Muscle of back (tissue), 11 donors: Measurements from ENCODE around the gene CDH16. TPM values are rescaled to one million over a fixed set of nuclear protein-coding genes. Genes with fewer than 3 reads are reported as not detected.
"Not testable (repeated sequence)": the region's sequence is repeated elsewhere in the genome, so short reads cannot be mapped to it uniquely, and the experiment has no call there.

Experiments used
- DNase-seq, 3 donors: peaks; one replicate each; pipeline versions ENCODE4 v3.0.0 to v3.0.0-alpha.2; 2013
- polyA plus RNA-seq, 10 donors: library from polyadenylated mRNA; unstranded; fragments of 120-200 nt; gene quantifications; one replicate each; pipeline ENCODE4 v1.2.1, GENCODE V29; 2013; ENCODE audit not compliant: insufficient read length in 10 of 10

CDH16 gene
- polyA plus RNA-seq, 10 donors = 0.07 to 0.31 (median 0.13) TPM; not detected in 5

DNA sequence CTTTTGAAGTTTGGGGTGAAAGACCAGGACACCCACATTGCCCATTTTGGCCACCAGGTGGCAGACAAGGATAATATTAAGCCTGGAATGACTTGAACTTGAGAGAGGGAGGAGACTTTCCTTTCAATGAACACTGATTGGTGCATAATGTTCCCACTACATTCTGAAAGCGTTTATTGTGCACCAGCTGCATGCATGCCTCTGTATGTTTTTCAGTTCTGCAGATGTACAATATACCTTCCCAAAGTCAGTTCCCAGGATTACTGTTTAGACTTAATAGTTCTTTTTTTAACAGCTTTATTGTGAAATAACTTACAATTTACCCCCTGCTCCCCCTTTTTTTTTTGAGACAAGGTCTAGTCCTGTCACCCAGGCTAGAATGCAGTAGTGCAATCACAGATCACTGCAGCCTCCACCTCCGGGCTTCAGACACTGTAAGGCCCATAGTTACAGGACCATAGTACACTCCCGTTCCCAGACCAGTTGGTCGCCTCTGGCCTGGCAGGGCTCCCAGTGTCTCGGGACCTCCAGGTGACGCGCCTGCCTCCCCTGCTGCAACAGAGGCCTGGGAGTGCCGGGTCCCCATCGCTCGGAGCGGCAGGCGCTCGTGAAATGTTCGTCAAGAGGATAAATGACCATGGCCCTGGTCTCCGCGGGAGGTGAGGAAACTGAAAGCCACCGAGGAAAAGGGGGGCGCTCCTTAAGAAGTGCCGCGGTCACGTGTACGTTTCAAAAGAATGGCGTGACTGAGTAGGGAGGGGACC is 28.8 kb upstream of the CDH16 start:
- DNase-seq = peak; percentile 77 to 89 (median 85)

DNA sequence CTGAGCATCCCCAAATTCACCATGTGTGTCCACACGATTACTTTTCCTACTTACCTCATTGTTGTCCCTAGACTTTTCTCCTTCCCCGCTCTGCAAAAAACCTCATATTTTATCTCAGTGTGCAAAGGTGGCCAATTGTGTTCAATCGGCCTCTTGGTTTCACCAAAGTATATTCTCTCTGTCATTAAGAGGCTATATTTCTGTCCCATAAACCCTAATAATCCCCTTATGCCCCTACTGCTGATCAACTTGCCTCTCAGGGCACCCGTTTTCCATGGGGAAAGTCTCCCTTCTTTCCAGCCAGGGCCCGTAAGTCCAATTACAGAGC is 28.3 kb upstream of the CDH16 start:
- DNase-seq = no peak

DNA sequence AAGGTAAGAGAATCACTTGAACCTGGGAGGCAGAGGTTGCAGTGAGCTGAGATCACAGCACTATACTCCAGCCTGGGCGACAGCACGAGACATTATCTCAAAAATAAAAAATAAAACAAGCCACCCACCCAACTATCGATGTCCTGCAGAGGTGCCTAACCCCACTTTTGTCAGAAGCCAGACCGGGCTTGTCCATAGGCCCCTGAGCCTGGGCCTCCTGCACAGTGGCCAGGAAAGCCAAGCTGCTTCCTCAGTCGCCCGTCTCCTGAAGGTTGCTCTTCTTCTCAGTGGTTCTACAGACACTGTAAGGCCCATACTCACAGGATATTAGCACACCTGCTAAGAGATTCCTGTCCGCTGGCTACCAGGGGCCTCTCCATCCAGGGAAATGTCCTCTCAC is 27.9 kb upstream of the CDH16 start:
- no peak for DNase-seq

DNA sequence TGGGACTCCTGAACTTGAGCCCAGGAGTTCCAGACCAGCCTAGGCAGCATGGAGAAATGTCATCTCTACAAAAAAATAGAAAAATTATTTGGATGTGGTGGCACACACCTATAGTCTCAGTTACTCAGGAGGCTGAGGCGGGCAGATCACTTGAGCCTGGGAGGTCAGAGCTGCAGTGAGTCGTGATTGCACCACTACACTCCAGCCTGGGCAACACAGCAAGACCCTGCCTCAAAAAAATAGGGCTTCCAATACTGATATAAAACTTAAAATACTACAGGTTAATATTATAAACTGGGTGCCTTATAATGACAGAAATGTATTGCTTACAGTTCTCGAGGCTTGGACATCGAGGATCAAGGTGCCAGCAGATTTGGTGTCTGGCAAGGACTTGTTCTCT is 27.3 kb upstream of the CDH16 start:
- DNase-seq = no peak

DNA sequence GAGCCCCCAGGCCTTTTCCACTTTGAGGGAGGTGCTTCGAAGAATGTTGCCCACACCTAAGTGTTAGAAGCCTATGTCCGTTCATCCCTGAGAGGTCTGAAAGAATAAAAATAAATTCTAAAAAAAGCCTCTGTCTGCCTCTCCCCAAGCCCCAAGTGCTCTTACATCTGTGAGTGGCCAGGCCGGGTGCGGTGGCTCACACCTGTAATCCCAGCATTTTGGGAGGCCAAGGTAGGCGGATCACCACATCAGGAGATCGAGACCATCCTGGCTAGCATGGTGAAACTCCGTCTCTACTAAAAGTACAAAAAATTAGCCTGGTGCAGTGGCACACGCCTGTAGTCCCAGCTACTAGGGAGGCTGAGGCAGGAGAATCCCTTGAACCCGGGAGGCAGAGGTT is 26.3 kb upstream of the CDH16 start:
- DNase-seq = not testable (repeated sequence)

DNA sequence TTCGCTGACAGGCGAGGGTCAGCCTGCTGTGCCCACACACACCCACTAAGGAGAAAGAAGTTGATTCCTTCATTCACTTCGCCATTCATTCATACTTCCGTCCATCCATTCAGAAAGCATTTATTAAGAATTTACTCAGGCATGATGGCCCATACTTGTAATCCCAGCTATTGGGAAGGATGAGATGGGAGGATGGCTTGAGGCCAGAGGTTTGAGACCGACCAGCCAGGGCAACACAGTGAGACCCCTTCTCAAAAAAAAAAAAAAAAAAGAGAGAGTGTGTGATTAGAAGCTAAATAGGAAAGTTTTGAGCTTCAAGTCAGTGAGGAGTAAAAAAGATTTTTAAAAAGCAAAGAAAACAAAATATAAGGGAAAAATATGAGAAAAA is 25.4 kb upstream of the CDH16 start:
- DNase-seq = no peak

DNA sequence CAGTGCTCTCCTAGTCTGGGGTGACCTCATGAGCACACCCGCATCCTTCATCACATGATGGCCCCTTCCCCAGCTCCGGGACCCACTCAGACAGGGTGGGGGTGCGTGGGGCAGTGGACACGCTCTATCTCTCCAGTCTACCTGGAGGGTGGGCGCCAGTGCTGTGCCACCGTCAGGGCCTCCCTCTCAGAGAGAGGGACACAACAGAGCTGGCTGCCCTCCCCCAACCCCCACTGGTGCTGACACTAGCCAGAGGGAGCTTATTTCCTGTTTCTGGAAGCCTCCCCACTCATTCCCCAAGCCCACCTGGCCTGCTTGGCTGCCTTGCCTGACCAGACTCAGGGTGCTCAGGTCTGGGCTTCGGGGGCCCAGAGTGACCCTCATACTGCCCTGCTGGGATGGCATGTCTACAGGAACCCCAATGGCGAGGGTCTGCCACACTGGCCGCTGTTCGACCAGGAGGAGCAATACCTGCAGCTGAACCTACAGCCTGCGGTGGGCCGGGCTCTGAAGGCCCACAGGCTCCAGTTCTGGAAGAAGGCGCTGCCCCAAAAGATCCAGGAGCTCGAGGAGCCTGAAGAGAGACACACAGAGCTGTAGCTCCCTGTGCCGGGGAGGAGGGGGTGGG is 24.9 kb upstream of the CDH16 start:
- no peak for DNase-seq

DNA sequence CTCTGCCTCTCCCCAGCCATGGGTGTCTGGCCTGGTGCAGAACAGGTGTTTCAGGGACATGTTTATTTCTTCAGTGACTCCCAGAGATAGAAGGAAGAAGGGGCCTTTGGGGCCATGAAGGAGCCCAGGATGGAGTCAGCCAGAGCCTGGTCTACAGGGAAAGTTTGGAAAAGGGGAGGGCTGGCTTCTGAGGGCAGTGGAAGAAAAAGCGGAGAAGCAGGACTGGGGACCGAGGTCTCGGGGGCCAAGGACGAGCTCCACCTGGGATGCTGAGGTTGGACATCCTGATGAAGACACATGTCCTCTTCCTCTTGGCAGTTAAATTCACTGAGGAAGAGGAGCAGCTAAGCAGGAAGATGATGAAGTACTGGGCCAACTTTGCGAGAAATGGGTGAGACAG is 24.3 kb upstream of the CDH16 start:
- no peak for DNase-seq

DNA sequence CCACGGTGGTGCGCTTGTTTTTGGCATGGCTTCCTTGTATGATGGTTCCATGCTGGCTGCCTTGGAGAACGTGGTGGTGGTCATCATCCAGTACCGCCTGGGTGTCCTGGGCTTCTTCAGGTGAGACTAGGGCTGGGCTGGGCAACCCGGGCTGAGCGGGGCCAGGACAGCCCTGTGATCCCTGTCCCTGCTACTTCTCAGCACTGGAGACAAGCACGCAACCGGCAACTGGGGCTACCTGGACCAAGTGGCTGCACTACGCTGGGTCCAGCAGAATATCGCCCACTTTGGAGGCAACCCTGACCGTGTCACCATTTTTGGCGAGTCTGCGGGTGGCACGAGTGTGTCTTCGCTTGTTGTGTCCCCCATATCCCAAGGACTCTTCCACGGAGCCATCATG is 21.6 kb upstream of the CDH16 start:
- no peak for DNase-seq

DNA sequence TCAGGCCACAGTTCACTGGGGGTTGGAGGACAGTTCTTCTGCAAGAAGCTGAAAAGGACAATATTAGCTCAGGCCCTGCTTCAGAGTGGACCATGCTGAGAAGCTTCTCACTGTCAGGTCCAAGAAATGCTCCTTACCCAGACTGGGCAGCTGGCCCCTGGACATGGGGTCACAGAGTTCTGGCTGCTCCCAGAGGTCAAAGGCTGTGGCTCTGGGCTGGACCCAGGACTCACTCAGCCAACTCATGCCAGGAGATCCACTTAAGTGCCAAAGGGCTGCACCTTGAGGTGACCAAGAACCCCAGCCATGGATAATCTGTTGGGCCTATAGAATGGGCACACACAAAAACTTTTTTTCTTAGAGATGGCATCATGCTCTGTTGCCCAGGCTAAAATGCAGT is 20.7 kb upstream of the CDH16 start:
- no peak for DNase-seq

DNA sequence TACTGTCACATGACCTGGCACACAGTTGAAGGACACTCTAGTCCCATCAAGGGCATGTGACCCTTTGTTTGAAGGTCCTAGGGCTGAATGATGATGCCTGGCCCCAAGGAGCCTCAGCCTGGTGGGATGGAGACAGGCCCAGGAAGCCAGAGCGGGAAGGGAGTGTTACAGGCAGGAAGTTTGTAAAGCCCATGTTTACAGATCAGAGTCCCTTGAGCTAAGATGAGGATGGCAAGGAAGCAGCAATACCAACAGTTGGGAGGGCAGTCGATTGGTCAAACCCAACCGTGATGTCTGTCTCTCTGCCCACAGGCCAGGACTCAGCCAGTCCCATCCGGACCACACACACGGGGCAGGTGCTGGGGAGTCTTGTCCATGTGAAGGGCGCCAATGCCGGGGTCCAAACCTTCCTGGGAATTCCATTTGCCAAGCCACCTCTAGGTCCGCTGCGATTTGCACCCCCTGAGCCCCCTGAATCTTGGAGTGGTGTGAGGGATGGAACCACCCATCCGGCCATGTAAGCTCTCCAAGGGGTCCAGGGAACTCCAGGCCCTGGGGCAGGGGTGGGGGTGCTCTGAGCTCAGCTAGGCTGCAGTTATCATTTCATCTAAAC is 19.1 kb upstream of the CDH16 start:
- DNase-seq = no peak

DNA sequence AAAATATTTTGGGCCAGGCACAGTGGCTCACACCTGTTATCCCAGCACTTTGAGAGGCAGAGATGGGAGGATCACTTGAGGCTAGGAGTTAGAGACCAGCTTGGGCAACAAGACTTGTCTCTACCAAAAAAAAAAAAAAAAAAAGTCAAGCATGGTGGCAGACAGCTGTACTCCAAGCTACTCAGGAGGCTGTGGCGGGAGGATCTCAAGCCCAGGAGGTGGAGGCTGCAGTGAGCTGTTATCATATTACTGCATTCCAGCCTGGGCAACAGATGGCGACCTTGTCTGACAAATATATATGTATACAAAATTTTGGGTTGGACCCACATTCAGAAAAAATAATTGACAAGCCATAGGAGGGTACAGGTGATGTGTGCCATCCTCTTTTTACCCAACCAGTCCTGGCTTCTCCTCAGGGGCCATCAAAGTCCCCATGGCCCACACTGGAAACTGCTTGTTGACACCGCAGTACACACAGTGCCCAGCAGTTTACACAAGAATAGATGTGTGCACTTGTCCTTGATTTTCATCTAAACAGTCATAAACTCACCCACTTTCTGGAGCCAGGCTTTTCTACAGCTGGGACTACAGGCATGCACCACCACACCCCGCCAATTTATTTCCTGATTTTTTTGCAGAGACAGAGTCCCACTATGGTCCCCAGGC is 18.3 kb upstream of the CDH16 start:
- DNase-seq = no peak

DNA sequence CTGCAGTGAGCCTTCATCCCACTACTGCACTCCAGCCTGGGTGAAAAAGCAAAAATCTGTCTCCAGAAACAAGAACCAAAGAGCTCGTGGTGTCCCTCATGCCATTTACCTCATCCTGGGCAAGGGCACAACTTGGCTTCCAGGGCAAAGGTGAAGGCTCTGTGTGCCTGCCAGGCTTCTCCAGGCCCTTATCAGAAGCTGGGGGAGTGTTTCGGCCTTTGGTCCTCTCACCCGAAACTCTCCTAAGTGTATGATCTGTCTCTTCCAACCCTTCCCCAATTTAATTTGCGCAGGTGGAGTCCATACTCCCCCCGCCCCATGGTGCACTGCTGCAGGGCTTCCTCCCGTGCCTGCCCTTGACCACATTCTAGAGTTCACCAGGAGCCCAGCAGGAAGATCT is 17.8 kb upstream of the CDH16 start:
- DNase-seq = no peak

DNA sequence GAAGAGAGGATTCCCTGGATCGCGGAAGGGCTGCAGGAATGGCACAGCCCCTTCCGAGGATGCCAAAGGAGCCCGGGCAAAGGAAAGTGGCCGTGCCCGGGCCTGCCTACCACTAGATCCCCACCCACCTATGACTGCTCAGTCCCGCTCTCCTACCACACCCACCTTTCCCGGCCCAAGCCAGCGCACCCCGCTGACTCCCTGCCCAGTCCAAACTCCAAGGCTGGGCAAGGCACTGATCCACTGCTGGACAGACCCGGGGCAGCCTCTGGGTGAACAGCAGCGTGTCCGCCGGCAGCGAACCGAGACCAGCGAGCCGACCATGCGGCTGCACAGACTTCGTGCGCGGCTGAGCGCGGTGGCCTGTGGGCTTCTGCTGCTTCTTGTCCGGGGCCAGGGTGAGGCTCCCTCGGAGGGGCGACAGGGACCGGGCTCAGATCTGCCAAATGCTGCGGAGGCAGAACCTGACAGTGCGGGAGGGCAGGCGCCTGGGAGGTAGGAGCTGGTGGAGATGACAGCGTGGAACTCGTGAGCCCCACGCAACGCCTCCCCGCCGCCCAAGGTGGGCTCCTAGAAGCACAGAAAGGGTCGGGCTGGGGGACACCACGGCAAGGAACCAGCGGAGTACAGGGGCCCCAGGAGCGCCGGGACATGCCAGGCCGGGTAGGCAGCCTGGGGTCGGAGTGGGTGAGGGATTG is 16.8 kb upstream of the CDH16 start, which contains the start of gene CES2:
Gene CES2 (plus strand): TSS at position 203 of the 698 bp plus-strand sequence. CDS start 120 bp downstream, at position 323.
- peak in 1 of 3 donors; percentile 41 for DNase-seq

DNA sequence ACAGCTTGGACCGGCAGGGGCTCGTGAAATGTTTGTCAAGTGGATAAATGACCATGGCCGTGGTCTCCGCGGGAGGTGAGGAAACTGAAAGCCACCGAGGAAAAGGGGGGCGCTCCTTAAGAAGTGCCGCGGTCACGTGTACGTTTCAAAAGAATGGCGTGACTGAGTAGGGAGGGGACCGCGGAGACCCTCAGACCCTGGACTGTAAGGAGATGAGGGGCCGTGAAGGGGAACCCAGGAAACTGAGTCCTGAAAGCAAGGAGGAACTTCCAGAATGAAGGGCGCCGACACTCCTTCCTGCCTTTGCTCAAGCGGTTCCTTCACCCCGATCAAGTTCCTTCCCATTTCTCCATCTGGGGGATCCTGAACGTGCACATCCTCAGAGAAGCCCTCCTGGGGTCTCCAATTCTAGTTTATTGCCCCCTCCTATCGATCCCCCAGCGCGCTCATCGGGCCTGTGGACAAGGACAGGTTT is 16.2 kb upstream of the CDH16 start:
- DNase-seq = peak in 1 of 3 donors; percentile 41

DNA sequence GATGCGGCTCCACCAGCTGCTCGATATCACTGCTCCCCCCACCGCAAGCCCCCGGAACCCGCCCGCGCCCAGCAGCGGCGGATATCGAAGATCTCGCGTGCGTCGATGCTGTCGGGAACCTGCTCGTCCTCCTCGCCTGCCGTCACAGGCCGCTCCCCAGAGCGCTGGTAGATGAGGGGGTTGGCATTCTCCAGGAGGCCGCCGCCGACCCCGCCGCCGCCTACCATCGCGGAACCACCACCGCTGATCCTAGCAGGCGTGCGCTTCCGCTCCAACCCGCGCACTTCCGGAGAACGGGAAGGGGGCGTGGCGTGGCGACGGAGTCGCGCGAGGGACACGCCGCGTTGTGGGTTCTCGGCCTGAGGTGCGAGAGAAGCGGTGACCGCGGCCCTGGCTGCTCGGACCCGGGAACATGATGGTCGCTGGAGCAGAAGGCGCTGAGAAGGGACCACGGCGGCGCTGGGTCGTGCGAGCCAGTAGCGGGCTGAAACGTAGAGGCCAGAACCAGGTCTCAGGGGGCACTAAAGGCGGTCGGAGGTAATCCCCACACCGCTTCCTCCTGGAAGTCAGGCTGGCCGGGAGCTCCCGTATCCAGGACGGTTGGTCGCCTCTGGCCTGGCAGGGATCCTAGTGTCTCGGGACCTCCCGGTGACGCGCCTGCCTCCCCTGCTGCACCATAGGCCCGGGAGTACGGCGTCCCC is 15.6 kb upstream of the CDH16 start, which contains the start of gene CIAO2B:
Gene CIAO2B (minus strand): TSS at position 265 of the 701 bp plus-strand sequence. CDS start 38 bp downstream, at position 227.
- DNase-seq = peak; percentile 83 to 98 (median 96)

DNA sequence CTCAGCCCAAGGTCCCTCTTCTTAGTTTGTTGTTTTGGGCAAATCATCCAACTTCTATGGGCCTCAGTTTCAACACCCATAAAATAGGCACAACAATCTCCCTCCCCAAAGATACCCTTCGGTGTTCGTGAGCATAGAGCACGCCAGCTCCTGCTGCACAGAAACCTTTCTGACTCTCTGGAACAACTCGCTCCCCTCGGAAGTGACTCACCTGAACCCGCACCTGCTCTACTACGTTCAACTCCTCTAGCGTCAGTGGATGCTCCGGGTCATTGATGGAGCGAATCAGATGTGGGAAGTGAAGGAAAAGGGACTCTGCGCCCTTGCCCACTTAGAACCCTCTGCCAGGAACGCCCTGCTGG is 15.1 kb upstream of the CDH16 start:
- no peak for DNase-seq

DNA sequence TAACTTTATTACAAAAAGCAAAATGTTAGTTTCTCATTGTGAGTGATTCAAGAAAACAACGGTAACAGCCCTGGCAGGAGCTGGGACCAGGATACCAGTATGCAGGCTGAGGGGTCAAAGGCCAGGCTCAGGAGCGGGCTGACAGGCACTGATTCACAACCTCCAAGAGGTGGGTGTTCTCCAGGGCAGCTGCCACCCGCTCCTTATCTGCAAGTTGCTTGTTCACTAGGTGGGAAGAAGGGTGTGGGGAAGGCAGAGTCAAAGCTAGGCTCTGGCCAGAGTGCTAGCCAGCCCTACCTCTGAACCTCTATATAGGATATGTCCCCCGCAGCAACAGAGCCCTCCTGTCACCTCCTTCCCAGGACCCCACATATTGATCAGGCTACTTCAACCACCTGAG is 13.4 kb upstream of the CDH16 start:
- DNase-seq = no peak

DNA sequence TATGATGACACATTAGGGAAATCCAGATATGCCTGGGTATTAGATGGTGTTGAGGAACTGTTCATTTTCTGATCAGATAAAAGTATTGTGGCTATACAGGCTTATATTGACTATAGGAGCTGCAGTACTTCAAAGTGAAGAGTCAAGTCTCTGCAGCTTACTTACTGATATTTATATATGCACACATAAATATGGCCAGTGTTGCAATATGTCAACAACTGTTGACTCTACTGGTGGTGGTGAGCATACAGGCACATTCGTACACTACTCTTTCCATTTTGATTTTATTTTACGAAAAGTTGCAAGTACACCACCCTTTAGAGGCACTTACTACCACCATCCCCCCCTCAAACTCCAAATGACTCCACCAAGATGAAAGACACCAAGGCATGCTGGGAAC is 13.0 kb upstream of the CDH16 start:
- no peak for DNase-seq

DNA sequence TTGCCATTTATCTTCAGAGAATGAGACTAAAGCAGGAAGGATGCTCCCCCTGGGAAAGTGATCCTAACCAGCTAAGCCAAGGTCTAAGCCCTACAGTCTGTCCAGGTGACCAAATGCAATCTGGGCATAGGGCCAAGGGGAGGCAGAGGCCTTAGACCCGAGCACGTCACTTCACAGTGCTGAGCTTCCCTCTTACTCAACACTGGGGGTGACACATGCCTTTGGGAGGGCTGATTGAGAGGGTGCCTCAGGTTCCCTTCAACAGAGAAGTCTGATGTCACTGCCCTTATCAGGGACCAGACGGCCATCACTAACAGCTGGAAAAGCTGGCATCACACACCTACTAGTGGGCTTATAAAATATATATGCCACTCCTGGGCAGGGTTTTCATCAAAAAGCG is 11.5 kb upstream of the CDH16 start:
- no peak for DNase-seq

DNA sequence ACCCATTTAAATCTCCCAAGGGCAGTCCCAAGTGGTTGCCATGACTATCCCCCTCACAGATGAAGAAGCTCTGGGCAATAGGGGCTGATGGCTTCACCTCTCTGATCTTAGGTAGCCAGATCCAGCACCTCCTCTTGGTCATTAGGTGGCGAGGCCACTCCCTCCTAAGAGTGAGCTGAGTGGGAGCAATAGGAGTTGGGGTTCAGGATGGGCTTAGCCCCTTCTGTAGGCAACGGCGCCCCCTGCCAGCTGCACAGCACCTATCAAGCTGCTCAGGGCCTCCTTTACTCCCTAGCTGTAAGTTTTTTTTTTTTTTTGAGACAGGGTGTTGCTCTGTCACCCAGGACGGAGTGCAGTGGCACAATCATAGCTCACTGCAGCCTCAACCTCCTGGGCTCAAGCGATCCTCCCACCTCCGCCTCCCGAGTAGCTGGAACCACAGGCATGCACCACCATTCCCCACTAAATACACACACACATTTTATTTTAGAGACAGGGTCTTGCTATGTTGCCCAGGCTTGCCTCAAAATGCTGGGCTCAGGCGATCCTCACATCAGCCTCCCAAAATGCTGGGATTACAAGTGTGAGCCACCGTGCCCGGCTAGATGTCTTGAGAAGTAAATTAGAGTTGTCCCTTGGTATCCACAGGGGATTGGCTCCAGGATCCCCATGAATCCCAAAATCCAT is 10.2 kb upstream of the CDH16 start:
- no peak for DNase-seq
